CD4-positive, alpha-beta T cell treated with Interleukin-12 subunit alpha and Interleukin-12 subunit beta, for 1 hour (primary cell): ENCODE data around the gene IGSF9B.

Experiments used
- DNase-seq: peaks from one replicate; pipeline ENCODE4 v3.0.0-alpha.2; 2020

IGSF9B gene

DNA sequence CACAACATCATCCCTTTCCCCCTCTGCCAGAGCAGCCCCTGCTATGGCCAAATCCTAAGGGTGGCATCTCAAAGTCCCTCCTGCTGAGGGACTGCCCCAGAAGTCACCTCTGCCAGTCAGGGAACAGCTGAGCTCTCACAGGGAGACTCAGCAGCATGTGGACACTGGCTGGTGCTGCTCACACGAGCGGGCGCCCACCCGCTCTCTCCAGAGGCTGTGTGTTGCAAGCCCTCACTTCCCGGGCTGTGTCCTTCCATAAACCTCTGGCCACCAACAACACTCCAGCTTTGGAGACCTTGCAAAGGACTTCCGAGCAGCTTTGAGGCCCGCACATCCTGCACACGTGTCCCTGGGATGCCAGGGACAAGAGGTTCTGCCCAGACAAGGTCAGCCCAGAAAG lies 2.8 kb downstream of the IGSF9B start:
- no peak for DNase-seq

DNA sequence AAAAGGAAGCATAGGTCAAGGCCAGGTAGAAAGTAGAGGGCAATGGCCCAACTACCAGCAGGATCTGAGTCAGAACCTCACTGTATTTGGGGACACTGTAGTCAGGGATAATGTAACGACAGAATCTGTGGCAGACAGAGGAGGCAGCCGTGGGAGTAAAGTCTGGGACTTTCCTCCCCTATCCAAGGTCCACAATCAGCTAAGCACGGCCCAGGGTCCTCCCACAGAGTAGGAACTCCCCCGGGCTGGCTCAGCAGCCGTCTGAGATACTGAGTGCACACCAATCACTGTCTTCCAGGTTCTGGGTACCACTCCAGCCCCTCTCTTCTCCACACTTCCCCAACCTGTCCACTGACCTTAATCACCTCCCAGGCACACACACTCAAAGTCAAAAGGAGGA lies 3.2 kb downstream of the IGSF9B start:
- DNase-seq, result no peak

DNA sequence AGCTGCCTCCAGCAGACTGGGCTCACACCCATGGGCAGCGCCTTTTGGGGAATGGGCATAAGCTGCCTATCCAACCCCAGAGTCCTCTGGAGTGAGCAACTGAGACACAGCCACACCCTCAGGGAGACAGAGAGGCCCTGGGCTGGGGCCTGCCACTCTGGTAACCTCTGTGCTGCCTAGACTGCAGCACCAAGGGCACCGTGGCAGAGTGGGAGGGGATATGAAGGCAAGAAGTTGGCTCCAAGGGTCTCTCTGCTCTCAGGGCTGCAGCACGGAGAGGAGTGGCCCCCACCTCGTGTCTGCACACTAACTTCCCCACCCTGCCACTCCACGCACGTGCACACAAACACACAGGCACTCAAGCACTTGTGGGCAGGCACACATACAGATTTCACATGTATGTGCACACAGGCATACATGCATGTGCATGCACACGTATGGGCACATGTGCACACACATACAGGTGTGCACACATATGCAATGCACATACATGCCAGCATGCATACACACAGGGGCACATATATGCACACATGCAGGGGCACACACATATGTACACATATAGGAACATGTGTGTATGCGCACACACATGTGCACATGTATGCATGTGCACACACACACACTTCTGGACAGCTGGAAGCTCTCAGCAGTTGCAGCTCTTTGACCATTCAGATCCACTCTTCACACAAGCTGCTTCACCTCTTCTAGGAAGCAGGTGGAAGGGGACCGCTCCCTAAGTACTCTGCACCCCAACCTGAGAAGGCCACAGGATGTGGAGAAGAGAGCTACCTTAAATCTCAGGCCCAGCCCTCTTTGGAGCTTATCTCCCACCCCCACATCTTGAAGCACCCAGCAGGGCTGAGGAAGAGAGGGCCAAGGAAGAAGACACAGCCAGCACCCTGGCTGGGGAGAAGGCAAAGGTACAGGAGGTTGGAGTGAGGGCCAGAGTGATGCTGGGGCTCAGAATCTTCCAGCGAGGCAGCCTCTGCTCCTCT lies 4.3 kb downstream of the IGSF9B start:
- no peak for DNase-seq

DNA sequence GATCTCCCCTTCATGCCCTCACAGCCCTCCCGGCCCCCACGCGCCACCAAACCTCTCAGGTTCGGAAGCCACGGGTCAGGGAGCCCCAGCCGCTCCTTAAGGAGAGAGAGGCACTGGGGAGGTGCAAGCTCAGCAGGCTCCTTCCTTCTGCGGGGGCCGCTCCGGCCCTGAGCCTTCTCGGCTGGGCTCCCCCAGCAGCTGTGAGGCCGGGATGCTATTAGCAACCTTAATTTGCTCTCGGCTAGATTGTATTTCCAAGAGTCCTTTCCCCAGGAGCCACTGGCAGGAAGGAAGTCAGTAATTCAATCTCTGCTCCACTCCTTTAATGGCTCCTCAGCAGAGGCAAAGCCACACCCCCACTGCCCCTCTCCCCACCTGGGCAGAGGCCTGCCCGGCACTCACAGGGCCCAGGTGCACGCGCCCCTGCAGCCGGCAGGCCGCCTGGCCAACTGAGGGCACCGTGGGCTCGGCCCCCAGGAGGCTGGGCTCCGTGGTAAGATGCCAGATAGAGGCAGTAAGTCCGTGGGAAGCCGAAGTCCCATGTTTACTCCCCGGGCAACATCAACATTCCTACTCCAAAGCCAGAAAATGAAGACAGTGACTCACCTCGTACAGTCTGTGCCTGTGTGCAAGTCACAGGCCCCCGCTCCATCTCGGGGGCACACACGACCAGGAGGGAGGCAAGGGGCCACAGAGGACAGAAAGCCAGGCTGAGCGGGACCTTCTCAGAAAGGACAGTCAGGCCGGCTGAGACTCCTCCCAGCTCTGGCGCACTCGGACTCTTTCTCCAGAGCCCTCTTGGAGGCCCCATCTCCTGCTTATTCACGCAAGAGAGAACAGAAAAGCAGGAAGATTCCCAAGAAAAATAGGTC lies 5.2 kb downstream of the IGSF9B start:
- no peak for DNase-seq

DNA sequence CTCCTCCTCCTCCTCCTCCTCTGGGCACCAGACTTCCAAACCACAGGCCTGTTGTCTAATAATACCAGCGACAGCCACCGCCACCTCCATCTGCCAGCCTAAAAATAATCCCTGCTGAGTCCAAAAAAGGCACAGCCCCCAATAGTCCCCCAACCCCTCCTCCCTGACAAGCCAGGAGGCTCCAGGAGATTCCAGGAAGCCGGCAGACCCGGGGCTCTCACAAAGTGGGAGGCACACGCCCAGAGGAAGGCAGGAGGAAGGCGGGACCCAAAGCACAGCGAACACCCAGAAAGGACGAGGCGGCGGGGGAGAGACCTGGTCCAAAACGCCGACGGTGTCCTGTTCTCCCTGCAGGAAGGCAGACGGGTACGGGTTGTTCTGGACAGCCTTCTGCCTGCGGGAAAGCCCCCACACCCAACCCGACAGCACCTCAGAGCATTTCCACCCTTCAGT lies 5.9 kb downstream of the IGSF9B start:
- DNase-seq, result no peak

DNA sequence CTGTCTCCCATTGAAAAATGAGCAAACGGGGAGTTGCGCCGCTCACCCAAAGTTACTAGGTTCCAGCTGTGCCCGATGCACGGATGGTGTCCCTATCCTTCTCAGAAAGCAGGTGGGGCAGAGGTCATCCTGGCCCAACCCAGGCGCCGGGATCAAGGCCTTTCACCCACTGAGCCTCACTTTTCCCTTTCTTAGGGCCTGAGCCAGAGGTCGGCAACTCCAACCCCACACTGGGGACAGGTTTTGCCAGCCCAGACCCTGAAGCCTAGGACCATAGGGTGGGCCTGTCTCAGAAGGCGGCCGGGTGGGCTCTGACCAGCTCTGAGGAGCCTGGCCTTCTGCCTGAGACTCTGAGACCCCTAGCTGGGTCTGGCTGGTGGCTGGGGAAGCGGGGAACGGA lies 6.3 kb downstream of the IGSF9B start:
- no peak for DNase-seq

DNA sequence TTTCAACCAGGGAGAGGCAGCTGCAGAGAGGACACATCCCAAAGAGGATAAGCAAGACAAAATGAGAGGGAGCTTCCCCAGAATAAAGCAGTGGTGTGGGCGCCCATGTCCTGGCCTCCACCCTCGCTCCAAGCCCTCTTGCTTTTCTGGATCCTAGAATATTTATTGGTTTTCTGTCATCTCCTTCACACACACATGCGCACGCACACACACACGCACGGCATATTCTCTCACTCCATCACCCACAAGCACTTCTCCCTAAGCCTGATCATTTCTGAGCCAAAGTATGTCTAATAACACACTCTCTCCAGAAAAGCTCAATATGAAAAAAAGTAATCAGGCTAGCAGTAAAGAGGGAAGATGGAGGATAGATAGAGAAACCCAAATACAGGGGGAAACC lies 7.6 kb downstream of the IGSF9B start:
- DNase-seq, result no peak

DNA sequence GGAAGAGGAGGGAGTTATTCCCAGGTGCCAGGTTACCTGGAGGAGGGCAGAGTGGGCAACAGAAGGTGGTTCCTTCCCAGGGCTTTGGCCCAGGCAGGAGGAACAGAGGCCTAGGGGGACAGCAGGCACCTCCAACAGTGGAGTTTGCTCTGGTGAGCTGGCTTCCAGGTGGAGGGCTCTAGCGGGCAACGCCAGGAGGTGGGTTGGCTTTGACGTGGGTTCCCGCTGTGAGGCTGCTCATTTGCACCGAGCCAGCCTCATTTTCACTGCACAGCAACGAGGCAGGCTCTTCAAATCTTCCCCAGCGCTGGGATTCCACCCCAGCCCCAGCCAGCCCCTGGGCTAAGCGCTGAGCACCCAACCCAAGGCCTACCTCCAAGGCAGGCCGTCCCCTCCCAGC lies 8.1 kb downstream of the IGSF9B start:
- DNase-seq, result no peak

DNA sequence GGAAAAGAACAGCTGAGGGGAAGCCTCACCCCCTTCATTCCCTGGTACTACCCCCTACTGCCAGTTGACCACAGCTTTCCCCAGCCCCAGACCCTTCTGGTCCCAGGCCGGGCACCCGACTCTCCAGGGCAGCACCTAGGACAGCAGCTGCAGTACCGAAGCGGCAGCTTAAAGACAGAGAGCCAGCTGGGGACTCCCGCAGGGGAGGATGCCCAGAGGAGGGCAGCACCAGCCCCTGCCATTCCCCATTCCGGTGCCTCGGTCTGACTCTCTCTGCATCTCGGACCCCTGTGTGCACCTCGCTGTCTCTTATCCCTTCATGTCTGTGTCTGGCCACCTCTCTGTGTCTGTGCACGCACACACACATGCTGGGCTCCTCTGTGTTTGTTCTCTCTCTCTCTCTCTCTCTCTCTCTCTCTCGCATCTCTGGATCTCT lies 9.4 kb downstream of the IGSF9B start:
- peak; percentile 67 for DNase-seq

DNA sequence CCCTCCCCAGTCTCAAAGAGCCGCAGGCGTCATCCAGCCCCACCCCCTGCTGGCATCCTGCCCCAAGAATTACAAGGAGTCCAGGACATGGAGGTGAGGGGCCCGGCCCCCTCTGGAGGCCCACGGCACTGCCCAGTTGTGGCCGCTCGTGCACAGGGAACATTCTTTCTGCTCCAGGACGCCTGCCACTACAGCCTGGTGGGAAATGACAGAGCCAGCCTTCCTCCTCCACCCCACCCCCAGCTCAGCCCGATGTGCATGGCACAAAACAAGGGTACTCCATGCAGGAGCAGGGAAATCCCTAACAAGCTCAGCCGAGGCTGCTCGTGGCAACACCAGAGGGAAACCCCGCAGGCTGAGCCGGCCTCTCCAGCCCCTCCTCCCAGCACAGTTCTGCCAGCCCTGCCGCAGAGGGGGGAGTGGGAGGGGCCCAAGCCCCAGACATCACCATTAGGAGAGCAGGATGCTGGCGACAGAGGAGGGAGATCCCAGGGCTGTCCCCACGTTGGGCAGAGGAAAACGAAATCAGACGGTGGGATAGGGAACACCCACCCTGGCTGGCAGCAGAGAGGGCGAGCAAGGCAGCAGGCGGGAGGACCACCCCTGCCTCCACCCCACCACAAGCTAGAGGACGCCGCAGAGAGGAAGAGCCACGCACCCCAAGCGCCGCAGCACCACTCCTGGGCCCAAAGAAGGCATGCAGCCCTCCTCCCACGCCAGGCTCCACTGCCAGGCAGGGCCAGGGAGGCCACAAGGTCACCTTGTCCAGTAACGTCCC lies 10.0 kb downstream of the IGSF9B start:
- DNase-seq, result peak; percentile 39

DNA sequence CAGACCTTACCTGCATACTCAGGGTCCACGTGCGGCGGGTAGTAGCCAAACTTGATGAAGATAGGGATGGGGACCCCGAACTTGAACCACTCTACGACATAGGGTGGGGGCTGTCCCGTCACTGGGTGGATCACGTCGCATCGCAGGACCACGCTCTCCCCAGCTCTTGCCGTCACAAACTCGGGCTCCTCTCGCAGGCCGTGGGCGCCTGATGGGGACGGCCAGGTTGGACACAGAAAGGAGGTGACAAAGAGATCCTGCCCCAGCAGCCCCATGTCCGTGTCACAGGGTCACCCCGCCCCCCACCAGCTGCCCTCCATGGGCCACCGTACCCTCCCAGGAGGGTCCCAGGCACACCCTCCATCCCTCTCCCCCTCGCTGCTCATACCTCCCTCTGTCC lies 10.7 kb downstream of the IGSF9B start:
- DNase-seq, result no peak

DNA sequence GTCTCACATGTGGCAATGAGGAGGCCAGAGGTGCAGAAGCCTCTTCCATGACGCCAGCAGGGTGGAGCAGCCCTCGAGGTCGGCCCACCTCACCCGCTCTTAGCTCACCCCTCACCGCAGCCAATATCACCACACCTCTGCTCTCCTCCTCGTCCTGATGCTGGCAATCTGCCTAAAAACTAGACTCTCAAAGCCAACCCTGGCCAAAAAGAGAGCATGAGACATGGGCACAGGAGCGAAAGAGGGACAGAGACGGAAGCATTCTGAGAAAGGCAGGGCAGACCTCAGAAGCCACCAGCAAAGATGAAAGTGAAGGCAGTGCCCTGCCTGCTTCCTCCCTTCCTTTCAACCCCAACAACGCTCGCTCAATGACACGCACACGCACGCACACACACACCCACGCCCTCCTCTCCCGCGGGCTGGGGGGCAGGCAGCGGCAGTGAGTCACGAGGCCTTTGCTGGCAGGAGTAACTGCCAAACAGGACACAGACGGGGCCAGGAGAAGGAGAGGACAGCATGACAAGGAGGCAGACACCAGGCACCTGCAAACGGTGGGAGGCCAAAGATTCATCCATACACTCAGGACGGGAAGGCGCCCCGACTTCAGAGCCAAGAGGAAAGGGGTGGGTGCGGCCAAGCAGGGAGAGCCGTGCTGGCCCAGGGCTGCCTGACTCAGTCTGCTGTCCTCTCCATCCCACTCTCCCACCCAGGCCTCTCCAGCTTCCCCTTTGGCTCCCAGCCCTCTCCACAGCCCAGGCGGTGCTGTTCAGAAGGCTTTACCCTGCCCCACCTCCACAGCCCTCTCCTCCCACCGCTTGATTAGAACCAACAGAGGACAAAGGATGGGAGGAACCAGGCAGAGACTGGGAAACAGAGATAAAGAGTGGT lies 11.4 kb downstream of the IGSF9B start:
- peak; percentile 80 for DNase-seq

DNA sequence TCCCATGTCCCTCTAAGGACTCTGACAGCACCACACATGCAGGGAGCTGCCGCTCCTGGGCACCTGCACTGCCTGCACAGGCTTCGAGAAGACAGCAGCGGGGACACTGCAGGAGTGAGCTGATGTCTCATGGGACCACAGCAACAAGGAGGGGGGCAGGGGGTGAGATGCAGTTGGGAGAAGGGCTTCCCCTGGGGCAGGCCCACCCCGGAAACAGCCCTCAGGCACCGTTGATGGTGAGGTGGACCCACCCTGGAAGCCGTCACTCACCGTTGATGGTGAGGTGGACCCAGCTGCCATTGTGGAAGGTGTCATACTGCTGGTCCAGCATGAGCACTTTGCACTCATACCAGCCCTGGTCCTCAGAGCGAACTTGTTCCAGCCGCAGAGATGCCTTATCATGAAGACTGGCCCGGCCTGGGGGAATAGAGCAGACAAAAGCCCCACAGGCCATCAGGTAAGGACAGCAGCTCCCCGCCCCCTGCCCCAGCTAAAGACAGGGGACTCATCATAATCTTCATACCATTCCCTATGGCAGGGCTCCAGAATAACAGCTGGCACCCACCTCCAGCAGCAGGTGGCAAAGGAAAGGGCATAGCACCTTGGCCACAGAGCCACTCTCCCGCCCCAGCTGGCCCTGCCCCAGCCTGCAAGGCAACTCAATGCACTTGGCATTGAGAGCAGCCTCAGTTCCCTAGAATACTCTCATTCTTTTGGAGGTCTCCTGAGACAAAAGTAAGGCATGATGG lies 12.6 kb downstream of the IGSF9B start:
- DNase-seq, result no peak

DNA sequence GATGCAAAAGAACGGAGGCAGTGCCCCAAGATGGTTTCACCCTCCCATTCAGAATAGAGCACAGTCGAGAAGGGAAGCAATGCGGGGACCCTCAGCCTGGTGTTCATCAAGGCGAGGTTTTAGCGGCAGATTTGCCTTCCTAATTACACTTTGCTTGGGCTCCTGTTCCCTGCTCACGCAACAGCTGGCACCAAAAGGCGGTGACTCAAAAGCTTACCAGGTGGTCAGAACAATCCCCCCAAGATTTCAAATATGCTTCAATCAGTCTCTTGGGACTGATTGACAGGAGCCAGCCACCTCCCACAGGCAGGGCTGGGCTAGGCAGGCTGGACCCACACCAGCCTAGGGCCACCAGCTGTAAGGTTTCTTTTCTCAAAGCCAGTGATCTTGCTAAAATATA lies 14.2 kb downstream of the IGSF9B start:
- DNase-seq, result no peak

DNA sequence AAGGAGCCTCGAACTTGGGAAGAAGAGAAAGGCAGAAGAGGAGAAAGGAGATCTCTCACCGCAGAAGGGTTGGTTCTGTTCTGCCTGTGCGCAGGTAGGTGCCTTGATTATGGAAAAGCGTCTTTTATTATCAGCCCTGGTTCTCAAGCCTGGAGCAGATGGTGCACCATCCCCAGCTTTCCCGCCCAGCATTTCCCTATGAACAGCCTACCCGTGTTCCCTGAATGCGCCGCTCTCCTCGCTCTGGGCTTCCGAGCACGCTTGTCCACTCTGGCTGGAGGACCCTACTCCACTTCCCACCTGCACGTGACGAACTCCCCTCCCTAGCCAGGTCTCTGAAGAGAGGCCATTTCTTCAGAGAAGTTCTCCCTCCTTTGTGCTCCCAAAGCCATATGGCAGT lies 15.2 kb downstream of the IGSF9B start:
- DNase-seq, result no peak

DNA sequence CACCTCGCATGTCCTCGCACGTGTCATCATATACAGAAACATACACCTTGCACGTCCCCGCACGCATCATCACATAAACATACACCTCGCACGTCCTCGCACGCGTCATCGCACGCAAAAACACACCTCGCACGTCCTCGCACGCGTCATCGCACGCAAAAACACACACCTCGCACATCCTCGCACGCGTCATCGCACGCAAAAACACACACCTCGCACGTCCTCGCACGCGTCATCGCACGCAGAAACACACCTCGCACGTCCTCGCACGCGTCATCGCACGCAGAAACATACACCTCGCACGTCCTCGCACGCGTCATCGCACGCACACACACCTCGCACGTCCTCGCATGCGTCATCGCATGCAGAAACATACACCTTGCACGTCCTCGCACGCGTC lies 16.7 kb downstream of the IGSF9B start:
- no peak for DNase-seq

DNA sequence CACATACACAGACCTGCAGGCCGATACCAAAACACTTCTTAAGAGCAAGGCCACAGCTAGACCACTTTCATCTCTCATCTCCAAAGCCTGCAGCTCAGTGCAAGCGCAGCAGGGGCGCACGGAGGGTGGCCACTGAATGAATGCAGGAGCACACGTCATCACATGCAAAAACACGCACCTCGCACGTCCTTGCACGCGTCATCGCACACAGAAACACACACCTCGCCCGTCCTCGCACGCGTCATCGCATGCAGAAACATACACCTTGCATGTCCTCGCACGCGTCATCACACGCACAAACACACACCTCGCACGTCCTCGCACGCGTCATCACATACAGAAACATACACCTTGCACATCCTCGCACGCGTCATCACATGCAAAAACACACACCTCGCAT lies 17.2 kb downstream of the IGSF9B start:
- DNase-seq, result no peak

DNA sequence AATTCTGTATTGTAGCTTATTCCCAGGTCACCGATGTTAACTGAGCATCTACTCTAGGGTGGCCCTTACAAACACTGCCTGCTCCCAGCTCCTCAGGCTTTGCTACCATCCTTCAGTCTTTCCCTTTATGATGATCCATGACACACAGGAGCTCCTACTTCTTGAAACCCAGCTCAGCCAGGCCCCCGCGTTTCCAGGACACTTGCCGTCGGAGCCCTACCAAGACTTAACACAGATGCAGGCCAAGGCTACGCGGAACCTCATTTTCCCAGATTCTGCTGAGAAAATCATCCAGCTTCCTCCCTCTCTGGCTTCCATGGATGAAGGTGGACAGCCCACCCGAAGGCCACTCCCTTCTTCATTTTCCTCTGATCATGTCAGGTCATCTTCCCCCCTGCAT lies 18.6 kb downstream of the IGSF9B start:
- DNase-seq, result no peak

DNA sequence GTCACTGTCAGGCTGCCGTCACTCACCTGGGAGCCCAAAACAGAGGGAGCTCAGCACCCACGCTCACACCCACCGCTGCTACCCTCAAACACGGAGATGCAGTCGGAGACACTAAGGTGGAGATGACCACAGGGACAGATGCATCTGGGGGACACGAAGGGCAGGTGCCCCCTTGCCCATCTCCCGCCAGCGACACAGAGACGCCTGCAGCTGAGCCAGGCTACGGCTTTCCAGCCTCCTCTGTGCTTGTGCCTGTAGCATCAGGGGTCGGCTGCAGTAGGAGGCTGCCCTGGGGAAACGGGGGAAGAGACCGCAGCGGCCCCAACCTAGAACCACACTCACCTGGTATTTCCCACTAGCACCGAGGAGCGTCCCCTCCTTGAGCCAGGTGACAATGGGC lies 19.3 kb downstream of the IGSF9B start:
- DNase-seq, result no peak

DNA sequence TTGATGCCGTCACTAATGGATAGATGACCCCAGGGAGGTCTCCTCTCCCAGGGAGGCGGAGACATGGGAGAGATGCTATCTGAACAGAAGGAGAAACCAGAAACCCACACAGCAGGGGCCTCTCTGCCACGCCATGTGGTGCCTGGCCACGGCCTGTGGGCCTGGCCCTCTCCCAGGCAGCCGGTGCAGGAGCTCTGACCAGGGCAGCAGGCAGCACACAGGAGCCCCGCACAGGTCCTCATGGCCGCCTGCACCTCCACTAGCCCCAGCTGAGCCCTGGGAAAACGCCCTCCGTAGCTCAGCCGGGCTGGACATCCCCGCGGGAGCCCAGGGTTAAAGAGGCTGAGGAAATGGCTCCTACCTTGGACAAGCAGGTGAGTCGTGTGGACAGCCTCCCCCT lies 19.8 kb downstream of the IGSF9B start:
- no peak for DNase-seq

DNA sequence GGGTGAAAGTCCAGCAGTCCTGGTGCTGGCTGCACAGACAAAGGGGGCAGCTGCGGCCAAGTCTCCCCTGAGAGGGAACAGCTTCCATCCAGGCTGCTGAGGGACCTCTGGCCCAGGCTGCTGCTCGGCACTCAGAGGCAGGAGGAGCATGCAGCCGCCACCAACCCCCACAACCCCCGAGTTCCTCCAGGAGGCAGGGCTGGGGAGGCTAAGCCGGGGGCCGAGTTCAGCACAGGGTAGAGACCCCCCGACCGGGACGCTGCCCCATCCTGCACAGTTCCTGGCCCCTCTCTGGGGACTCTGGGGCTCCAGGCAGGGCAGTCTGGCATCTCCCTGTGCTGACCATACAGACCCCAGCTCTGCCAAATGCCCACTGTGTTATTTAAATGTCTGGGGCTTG lies 20.2 kb downstream of the IGSF9B start:
- DNase-seq, result no peak
